Measurements from ENCODE around the gene IMPDH2.

IMPDH2 gene

DNA sequence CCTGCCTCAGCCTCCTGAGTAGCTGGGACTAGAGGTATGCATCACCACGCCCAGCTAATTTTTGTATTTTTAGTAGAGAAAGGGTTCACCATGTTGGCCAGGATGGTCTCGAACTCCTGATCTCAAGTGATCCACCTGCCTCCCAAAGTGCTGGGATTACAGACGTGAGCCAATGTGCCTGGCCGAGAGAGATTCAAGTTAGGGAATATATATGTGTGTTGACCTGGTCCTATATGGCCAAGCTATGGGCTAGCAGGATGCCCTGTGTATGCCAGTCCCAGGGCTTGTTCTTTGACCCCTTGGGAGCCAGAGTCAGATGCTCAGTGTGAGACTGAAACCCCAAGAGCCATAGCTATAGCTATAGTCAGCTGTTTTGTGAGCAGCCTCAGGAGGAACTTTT lies 5.4 kb downstream of the IMPDH2 start:
- TF ChIP-seq, protein P1, sequence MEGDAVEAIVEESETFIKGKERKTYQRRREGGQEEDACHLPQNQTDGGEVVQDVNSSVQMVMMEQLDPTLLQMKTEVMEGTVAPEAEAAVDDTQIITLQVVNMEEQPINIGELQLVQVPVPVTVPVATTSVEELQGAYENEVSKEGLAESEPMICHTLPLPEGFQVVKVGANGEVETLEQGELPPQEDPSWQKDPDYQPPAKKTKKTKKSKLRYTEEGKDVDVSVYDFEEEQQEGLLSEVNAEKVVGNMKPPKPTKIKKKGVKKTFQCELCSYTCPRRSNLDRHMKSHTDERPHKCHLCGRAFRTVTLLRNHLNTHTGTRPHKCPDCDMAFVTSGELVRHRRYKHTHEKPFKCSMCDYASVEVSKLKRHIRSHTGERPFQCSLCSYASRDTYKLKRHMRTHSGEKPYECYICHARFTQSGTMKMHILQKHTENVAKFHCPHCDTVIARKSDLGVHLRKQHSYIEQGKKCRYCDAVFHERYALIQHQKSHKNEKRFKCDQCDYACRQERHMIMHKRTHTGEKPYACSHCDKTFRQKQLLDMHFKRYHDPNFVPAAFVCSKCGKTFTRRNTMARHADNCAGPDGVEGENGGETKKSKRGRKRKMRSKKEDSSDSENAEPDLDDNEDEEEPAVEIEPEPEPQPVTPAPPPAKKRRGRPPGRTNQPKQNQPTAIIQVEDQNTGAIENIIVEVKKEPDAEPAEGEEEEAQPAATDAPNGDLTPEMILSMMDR (IDR thresholded peaks at IDR 0.05; ENCODE audit: control extremely low read depth, extremely low read depth, low read depth, missing control alignments), result no peak
- POLR2A ChIA-PET, result no interaction called here
- no peak for DNase-seq (ENCODE audit: extremely low spot score)
- CTCF ChIA-PET, result interaction anchor here (2.9 to 8.3 kb wide), 2 partner anchors 14 to 36 kb away, joined by 11 to 131 read pairs; partner anchors contain the start of gene WDR6

DNA sequence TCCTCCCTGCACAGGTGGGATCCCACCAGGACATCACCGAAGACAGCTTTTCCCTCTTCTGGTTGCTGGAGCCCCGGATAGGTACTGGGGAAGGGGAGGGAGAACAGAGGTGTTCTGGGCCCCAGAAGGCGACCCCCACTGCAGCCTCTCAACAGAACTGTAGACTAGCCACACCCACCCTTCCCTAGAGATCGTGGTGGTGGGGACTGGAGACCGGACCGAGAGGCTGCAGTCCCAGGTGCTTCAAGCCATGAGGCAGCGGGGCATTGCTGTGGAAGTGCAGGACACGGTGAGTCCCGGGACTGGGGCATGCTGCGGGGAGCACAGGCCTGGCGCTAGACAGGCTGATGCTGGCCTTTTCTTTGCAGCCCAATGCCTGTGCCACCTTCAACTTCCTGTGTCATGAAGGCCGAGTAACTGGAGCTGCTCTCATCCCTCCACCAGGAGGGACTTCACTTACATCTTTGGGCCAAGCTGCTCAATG lies 6.5 kb downstream of the IMPDH2 start:
- TF ChIP-seq, protein P1 (IDR thresholded peaks at IDR 0.05; ENCODE audit: control extremely low read depth, extremely low read depth, low read depth, missing control alignments), result no peak
- no peak for DNase-seq (ENCODE audit: extremely low spot score)
- ChIA-PET POLR2A (interaction anchor here (1.2 to 3.4 kb wide), 5 partner anchors 11 to 447 kb away, joined by 3 to 50 read pairs (median 6); partner anchors contain the start of genes DAG1, QRICH1, USP4 and WDR6), CTCF (interaction anchor here (0.7 to 8.3 kb wide), 21 partner anchors 9 to 1243 kb away, joined by 3 to 131 read pairs (median 4); partner anchors contain the start of genes DAG1, P4HTM, USP19 and WDR6)

DNA sequence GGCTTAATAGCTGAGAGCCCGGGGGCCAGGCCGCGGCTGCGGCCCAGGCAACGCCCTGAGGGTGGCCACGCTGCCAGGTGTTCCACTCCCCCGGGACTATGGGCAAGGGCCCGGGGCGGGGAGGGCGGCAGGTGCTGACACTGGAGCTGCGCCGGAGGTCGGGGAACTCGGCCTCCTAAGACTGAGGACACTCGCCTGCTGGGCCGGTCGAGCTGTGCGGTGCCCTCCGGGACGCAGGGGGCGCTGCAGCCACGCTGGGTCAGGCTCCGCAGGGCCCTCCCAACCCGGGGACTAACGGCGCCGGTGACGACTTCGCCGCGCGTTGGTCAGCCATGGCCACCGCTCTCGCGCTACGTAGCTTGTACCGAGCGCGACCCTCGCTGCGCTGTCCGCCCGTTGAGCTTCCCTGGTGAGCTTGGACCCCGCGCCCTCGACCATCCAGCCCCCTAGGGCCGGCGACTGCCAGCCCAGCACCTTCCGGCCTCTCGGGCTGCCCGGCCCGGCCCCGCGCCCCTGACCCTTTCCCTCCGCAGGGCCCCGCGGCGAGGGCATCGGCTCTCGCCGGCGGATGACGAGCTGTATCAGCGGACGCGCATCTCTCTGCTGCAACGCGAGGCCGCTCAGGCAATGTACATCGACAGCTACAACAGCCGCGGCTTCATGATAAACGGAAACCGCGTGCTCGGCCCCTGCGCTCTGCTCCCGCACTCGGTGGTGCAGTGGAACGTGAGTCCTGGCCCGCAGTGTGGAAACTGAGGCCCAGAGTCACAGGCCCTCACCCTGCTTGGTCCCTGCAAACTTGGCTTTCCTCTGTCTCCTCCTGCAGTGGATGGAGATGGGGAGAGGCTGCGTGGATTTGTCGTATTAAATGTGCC lies 7.1 kb downstream of the IMPDH2 start, which contains the start of gene NDUFAF3:
Gene NDUFAF3, plus strand, starts transcription at position 309 of the 875 bp plus-strand sequence. Its CDS starts 24 bp downstream, at position 333.
- ChIA-PET POLR2A (interaction anchor here (0.6 to 3.4 kb wide), 9 partner anchors 7 to 448 kb away, joined by 3 to 50 read pairs (median 6); partner anchors contain the start of genes DAG1, IMPDH2, QRICH1 and USP4), CTCF (interaction anchor here (0.7 to 8.3 kb wide), 25 partner anchors 9 to 1243 kb away, joined by 3 to 131 read pairs (median 4); partner anchors contain the start of genes DAG1, P4HTM, QARS1 and RHOA)
- peak; percentile 90 for DNase-seq (ENCODE audit: extremely low spot score)
- TF ChIP-seq, protein P1 (IDR thresholded peaks at IDR 0.05; ENCODE audit: control extremely low read depth, extremely low read depth, low read depth, missing control alignments), result peak; percentile 99

- CTCF ChIA-PET, result interaction anchor here (0.7 to 8.3 kb wide), 23 partner anchors 10 to 1242 kb away, joined by 3 to 131 read pairs (median 4); partner anchors contain the start of genes DAG1, P4HTM, QARS1 and QRICH1
- peak; percentile 95 for DNase-seq (ENCODE audit: extremely low spot score)
- POLR2A ChIA-PET, result interaction anchor here (0.5 to 3.4 kb wide), 15 partner anchors 8 to 941 kb away, joined by 3 to 50 read pairs (median 5); partner anchors contain the start of genes DAG1, IMPDH2, QRICH1 and USP4
- TF ChIP-seq, protein P1 (IDR thresholded peaks at IDR 0.05; ENCODE audit: control extremely low read depth, extremely low read depth, low read depth, missing control alignments), result no peak
These were observed 7.9 kb downstream of the IMPDH2 start for GRCh38 chr3:49021213-49021812.

DNA sequence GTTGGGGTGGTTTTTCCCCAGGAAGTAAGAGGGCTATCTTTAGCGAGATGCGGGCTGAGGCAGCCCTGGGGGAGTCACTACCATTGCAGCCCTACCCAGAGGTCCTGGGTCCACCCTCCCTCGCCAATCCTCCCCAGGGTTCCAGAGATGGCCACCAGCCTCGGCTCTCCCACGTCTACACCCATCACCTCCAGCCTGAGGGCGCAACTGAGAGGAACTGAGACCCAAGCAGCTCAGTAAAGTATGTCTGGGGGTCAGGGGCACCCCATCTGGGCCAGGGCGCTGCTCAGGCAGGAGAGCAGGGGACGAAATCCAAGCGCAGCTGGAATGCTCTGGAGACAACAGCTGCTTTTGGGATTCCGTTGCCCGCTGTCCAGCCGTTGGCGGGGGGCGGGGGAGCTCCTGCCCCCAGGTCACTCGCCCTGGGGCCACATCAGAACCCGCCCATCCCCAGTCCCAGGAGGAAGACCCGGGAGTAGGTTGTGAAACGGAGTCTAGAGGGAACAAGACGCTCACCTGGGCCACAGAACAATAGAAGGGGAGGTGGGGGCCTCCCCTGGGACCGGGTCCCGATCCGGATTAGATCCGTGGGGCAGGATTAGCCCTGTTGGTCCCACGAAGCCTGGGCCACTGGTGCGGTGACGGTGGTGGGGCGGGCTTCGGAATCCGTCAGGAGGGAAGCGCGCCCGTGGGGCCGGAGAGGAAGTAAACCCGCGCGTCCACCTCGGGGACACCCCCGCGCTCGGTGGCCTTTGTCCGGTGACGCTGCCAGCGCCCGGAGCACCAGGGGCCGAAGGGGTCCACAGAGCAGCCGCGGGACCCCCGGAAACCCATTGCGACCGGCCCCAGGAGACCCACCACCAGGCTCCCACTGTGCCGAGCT lies 8.6 kb downstream of the IMPDH2 start:
- ChIA-PET POLR2A (interaction anchor here (0.5 to 3.4 kb wide), 12 partner anchors 9 to 941 kb away, joined by 3 to 50 read pairs (median 5); partner anchors contain the start of genes IMPDH2, QRICH1, USP4 and WDR6), CTCF (interaction anchor here (0.9 to 8.3 kb wide), 10 partner anchors 11 to 101 kb away, joined by 3 to 131 read pairs (median 5); partner anchors contain the start of genes P4HTM, QARS1, QRICH1 and USP19)
- peak; percentile 54 for DNase-seq (ENCODE audit: extremely low spot score)
- TF ChIP-seq, protein P1 (IDR thresholded peaks at IDR 0.05; ENCODE audit: control extremely low read depth, extremely low read depth, low read depth, missing control alignments), result no peak
